OCI-LY7 (cell line): ENCODE data around the gene KCNQ1.

Experiments used
- CTCF ChIP-seq: fragments of 200-600 bp; sonication (generic); conservative IDR thresholded peaks from 2 replicates; pipeline ENCODE4 v1.5.1; 2014; ENCODE audit warnings: mild to moderate bottlenecking, antibody characterized with exemption, low read length, moderate library complexity, mixed read lengths
- EZH2phosphoT487 ChIP-seq: fragments of 200-600 bp; sonication (generic); IDR thresholded peaks from 2 replicates; pipeline ENCODE4 v1.6.1; 2018; ENCODE audit warnings: low read depth, borderline replicate concordance, mild to moderate bottlenecking, mixed run types, antibody characterized with exemption, low read length, moderate library complexity, mixed read lengths

GRCh38 chr11:2579315-2580060, 134.7 kb downstream of the KCNQ1 start:
- TF ChIP-seq CTCF = no peak
- TF ChIP-seq EZH2phosphoT487 = no peak
